Endothelial cell of umbilical vein (primary cell): Measurements from ENCODE around the gene TTC3. TPM values are rescaled to one million over a fixed set of nuclear protein-coding genes. Genes with fewer than 3 reads are reported as not detected.

ENCODE experiments used
- BruUV-seq: library from RNA; stranded (reverse); fragments of 400-500 nt; replicated peaks from 2 replicates; lab custom pipeline; 2021; lab: Mats Ljungman, UMichigan
- CTCF ChIA-PET: fragments of 300-600, 350-600 bp; sonication (Branson Sonifier 250); formaldehyde crosslinking; loops from one replicate; lab custom pipeline; 2021; ENCODE audit warnings: antibody characterized with exemption, inconsistent platforms; lab: Charles Lee
- POLR2A ChIA-PET: fragments of 300-600, 350-600 bp; sonication (Branson Sonifier 250); formaldehyde crosslinking; loops from one replicate; lab custom pipeline; 2021; ENCODE audit warnings: antibody characterized with exemption, inconsistent platforms; lab: Charles Lee
- DNase-seq: peaks from one replicate; pipeline ENCODE4 v3.0.0-alpha.2; 2011; ENCODE audit warnings: low read depth, low spot score
- FAIRE-seq: peaks from 2 replicates; lab custom pipeline; 2011; peaks lifted over from hg19 to GRCh38; lab: Jason Lieb, UNC
- H2AFZ ChIP-seq: 2 replicates; pipeline ENCODE4 v1.6.0; 2012; ENCODE audit warnings: low read depth, low read length, control low read depth, inconsistent platforms
- H3K27ac ChIP-seq: 2 replicates; pipeline ENCODE4 v1.5.1; 2011; ENCODE audit warnings: low read depth, mild to moderate bottlenecking, control low read depth, low read length, moderate library complexity; ENCODE audit not compliant: insufficient read depth
- H3K27me3 ChIP-seq, 2 experiments: 2 replicates each; pipeline versions ENCODE4 v1.6.0 to v1.6.1; 2011; ENCODE audit warnings: low read length in 2 of 2, mixed read lengths in 1 of 2; ENCODE audit not compliant: control insufficient read depth in 2 of 2, insufficient read depth in 2 of 2
- H3K36me3 ChIP-seq, 2 experiments: 2 replicates in 1 of 2; 3 replicates in 1 of 2; pipeline ENCODE4 v1.5.1; 2011; ENCODE audit warnings: low read length in 2 of 2, mild to moderate bottlenecking in 1 of 2, moderate library complexity in 1 of 2; ENCODE audit not compliant: control insufficient read depth in 2 of 2, insufficient read depth in 2 of 2; ENCODE audit errors: extremely low read depth in 1 of 2
- H3K4me1 ChIP-seq: 3 replicates; pipeline ENCODE4 v1.5.1; 2011; ENCODE audit warnings: mild to moderate bottlenecking, low read length; ENCODE audit not compliant: control insufficient read depth, insufficient read depth; ENCODE audit errors: extremely low read depth
- H3K4me2 ChIP-seq: 2 replicates; pipeline ENCODE4 v1.6.1; 2011; ENCODE audit warnings: low read length, control low read depth, mixed read lengths; ENCODE audit not compliant: insufficient read depth
- H3K4me3 ChIP-seq, 3 experiments: fragments of 200-600 bp in 1 of 3; sonication (generic), shearing (Covaris generic) in 1 of 3; replicated peaks in 1 of 3; 2 replicates each; pipeline ENCODE4 v1.5.1; 2011 to 2016; ENCODE audit warnings: control low read depth in 3 of 3, low read length in 3 of 3, mild to moderate bottlenecking in 2 of 3, inconsistent platforms in 1 of 3, low read depth in 1 of 3, moderate library complexity in 1 of 3; ENCODE audit not compliant: insufficient read depth in 1 of 3
- H3K79me2 ChIP-seq: 2 replicates; pipeline ENCODE4 v1.6.0; 2012; ENCODE audit warnings: low read length, inconsistent platforms; ENCODE audit not compliant: control insufficient read depth, insufficient read depth
- H3K9ac ChIP-seq: replicated peaks from 2 replicates; pipeline ENCODE3; 2011; ENCODE audit warnings: low read length, control low read depth; ENCODE audit not compliant: insufficient read depth; ENCODE audit errors: extremely low read depth
- H3K9me1 ChIP-seq: replicated peaks from 3 replicates; pipeline ENCODE4 v1.6.0; 2011; ENCODE audit warnings: mild to moderate bottlenecking, low read length; ENCODE audit not compliant: control insufficient read depth, insufficient read depth; ENCODE audit errors: extremely low read depth
- H3K9me3 ChIP-seq: replicated peaks from 2 replicates; pipeline ENCODE4 v1.5.1; 2012; ENCODE audit warnings: low read length, inconsistent platforms; ENCODE audit not compliant: control insufficient read depth, insufficient read depth
- H4K20me1 ChIP-seq: replicated peaks from 2 replicates; pipeline ENCODE3; 2011; ENCODE audit warnings: mild to moderate bottlenecking, low read length; ENCODE audit not compliant: control insufficient read depth, insufficient read depth; ENCODE audit errors: extremely low read depth
- CTCF ChIP-seq, 2 donors: IDR thresholded peaks; 1 replicate in 1 of 2; 2 replicates in 1 of 2; pipeline ENCODE4 v1.5.1; 2011; ENCODE audit warnings: low read length in 2 of 2, mild to moderate bottlenecking in 2 of 2, moderate library complexity in 2 of 2, control low read depth in 1 of 2, inconsistent platforms in 1 of 2, low read depth in 1 of 2; ENCODE audit not compliant: insufficient read depth in 1 of 2; ENCODE audit errors: extremely low read depth in 1 of 2
- EZH2 ChIP-seq: IDR thresholded peaks from 2 replicates; pipeline ENCODE4 v1.6.1; 2012; ENCODE audit warnings: borderline replicate concordance, low read depth, mild to moderate bottlenecking, moderate library complexity, low read length, inconsistent platforms; ENCODE audit not compliant: severe bottlenecking
- FOS ChIP-seq: IDR thresholded peaks from 2 replicates; pipeline ENCODE4 v1.6.1; 2011; ENCODE audit warnings: mild to moderate bottlenecking, low read length, moderate library complexity, borderline replicate concordance; ENCODE audit not compliant: insufficient read depth
- GATA2 ChIP-seq: IDR thresholded peaks from 2 replicates; pipeline ENCODE4 v1.7.0; 2011; ENCODE audit warnings: low read depth, mild to moderate bottlenecking, moderate library complexity, mixed read lengths, low read length; ENCODE audit not compliant: insufficient read length, insufficient read depth
- JUN ChIP-seq: IDR thresholded peaks from 2 replicates; pipeline ENCODE4 v1.6.1; 2011; ENCODE audit warnings: borderline replicate concordance, low read depth; ENCODE audit not compliant: insufficient read length, insufficient read depth
- MYC ChIP-seq: IDR thresholded peaks from one replicate; pipeline ENCODE4 v1.6.1; 2011; ENCODE audit warnings: mild to moderate bottlenecking, low read depth, low read length
- POLR2A ChIP-seq: IDR thresholded peaks from 2 replicates; pipeline ENCODE4 v1.6.1; 2012; ENCODE audit warnings: low read depth, mild to moderate bottlenecking, control low read depth, low read length
- POLR2AphosphoS5 ChIP-seq: IDR thresholded peaks from 2 replicates; pipeline ENCODE4 v1.6.1; 2012; ENCODE audit warnings: low read depth, mild to moderate bottlenecking, control low read depth, low read length, moderate library complexity; ENCODE audit not compliant: insufficient read depth
- dilution Hi-C: fragments of 300-500 bp; cut with MboI; formaldehyde crosslinking; loops from one replicate; pipeline ENCODE4 v1.15.0; 2019; ENCODE audit warnings: low sequenced_read_pairs; ENCODE audit not compliant: extremely low pct_ligation_motif_present
- intact Hi-C: fragments of 100-400 bp; cut with micrococcal nuclease; formaldehyde crosslinking; loops from one replicate; pipeline ENCODE4 v1.10.0; 2022
- polyA plus RNA-seq, 4 experiments: library from polyadenylated mRNA; depleted of rRNA in 3 of 4; stranded (reverse) in 3 of 4; unstranded in 1 of 4; fragments of >200 nt; gene quantifications; 2 replicates each; pipeline versions ENCODE4 v1.2.1 to v1.2.3, GENCODE V29; 2011 to 2012; ENCODE audit warnings: missing spikeins in 1 of 4
- total RNA-seq: library from RNA; stranded (reverse); gene quantifications from 2 replicates; pipeline ENCODE4 v1.2.3, GENCODE V29; 2021
- TF ChIP-seq, protein P1 (sequence below): IDR thresholded peaks from 2 replicates; pipeline ENCODE4 v1.6.1; 2011; ENCODE audit not compliant: insufficient read depth, insufficient read length

Gene TTC3
- total and polyA plus RNA-seq, 2 donors (not counting 3 experiments of a cell fraction or from before 2014, with no cell fraction given): 26.2 to 113 TPM

DNA sequence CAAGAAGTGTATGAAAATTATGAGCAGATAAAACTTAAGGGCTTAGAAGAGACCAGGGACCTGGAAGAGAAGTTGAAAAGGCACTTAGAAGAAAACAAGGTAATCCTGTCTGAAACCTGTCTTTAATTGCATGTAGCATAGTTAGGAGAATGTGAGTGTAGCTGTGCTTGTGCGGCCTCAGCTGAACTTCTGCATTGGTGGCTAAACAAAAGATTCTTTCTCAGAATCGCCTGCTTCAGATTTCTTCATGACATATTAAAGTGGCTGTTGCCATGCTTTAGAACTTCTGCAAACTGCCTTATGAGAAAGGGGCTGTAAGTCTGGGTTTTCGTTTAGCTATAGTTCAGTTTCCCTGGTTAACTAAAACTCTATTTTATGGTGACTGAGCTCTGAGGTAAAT is 99.6 kb downstream of the TTC3 start:
- ChIA-PET POLR2A (no interaction called here), CTCF (no interaction called here)
- no peaks in the 10 kb centered on the region for H4K20me1 ChIP-seq
- no peak for DNase-seq
- H3K9me3 ChIP-seq: no peaks in the 10 kb centered on the region
- intact Hi-C loops: loop anchor here (5.0 kb wide), 1 partner anchor 325 kb away; no protein-coding TSS in a partner anchor
- H3K4me1 ChIP-seq: no peaks in the 10 kb centered on the region
- no peak overlapping the region for H2AFZ ChIP-seq
- dilution Hi-C loops: no loop called here
- no peak for TF ChIP-seq EZH2
- no peak for TF ChIP-seq CTCF (IDR thresholded peaks at IDR 0.05; ENCODE audit: extremely low read depth in 1 of 2, insufficient read depth in 1 of 2, low read depth in 1 of 2, low read length in 2 of 2)
- no peak for TF ChIP-seq FOS
- no peak for TF ChIP-seq JUN
- no peak for TF ChIP-seq MYC
- TF ChIP-seq POLR2AphosphoS5: no peak
- TF ChIP-seq, protein P1, sequence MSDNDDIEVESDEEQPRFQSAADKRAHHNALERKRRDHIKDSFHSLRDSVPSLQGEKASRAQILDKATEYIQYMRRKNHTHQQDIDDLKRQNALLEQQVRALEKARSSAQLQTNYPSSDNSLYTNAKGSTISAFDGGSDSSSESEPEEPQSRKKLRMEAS: no peak
- no peak for TF ChIP-seq POLR2A
- TF ChIP-seq GATA2: no peak
- H3K27ac ChIP-seq: no peak overlapping the region
- peaks cover 14 to 17% of the 10 kb centered on the region in 2 experiments for H3K36me3 ChIP-seq
- H3K27me3 ChIP-seq: no peaks in the 10 kb centered on the region
- FAIRE-seq: peak; percentile 63
- H3K9me1 ChIP-seq: no peaks in the 10 kb centered on the region
- no peaks in the 10 kb centered on the region for H3K79me2 ChIP-seq
- no peak overlapping the region for H3K9ac ChIP-seq
- no peak overlapping the region for H3K4me2 ChIP-seq
- no TSS peak for BruUV-seq
- no peak overlapping the region for H3K4me3 ChIP-seq
